ENCODE measurements around the gene PCDHGB3. TPM values are rescaled to one million over a fixed set of nuclear protein-coding genes. Genes with fewer than 3 reads are reported as not detected.

PCDHGB3 gene
- total and polyA plus RNA-seq, 11 donors, result 1.7 to 14.9 (median 8.5) TPM

- Histone ChIP-seq H3K9me3 (peaks cover 0 to 100% (median 72%) of the 10 kb centered on the region in 12 donors), H3K4me3 (peak overlapping the region in 9 of 12 donors; percentile 31 to 45 (median 40)), H3K27me3 (peaks cover 0 to 76% (median 0%) of the 10 kb centered on the region in 9 donors), H3K4me1 (peaks cover 0 to 12% (median 1%) of the 10 kb centered on the region in 12 donors), H3K27ac (no peak overlapping the region), H3K36me3 (peaks cover 0 to 43% (median 0%) of the 10 kb centered on the region in 9 donors)
- TF ChIP-seq POLR2A (IDR thresholded peaks at IDR 0.05), result no peak
- no peak for TF ChIP-seq CTCF (IDR thresholded peaks at IDR 0.05)
- intact Hi-C loops (cut with DNase I), result loop anchor here in 5 of 10 donors (5.0 to 10.0 kb wide), 4 partner anchors 91 to 133 kb away; no protein-coding TSS in a partner anchor
- ATAC-seq, result no peak
- DNase-seq, result no peak
- 28 to 50% (median 38%) methylated on average over 13 of the region's 13 CpGs for WGBS, 4 donors
Observed at GRCh38 chr5:141421489-141421855, 51.4 kb downstream of the PCDHGB3 start.

Other genes with a start within 250 kb of the PCDHGB3 start
Only the 30 nearest of the 37 such genes appear.
- gene PCDHB9, start 183.1 kb upstream of the PCDHGB3 start, total RNA-seq, result 1 to 10 TPM in 4 of 9 donors, under 1 TPM in 5; 0.62 to 1.6 (median 0.99) TPM
- gene PCDHB9, start 183.1 kb upstream of the PCDHGB3 start, polyA plus RNA-seq, result under 1 TPM; 0.30 to 0.35 TPM
- gene PCDHB10, start 177.9 kb upstream of the PCDHGB3 start, total RNA-seq, result 1 to 10 TPM in 4 of 9 donors, under 1 TPM in 5; 0.35 to 1.4 (median 0.91) TPM
- gene PCDHB10, start 177.9 kb upstream of the PCDHGB3 start, polyA plus RNA-seq, result under 1 TPM; 0.28 to 0.34 TPM
- 1 to 10 TPM in 7 of 9 donors, under 1 TPM in 2; 0.61 to 2.8 (median 1.4) TPM for gene PCDHB11, start 170.6 kb upstream of the PCDHGB3 start, total RNA-seq
- under 1 TPM; 0.23 to 0.28 TPM for gene PCDHB11, start 170.6 kb upstream of the PCDHGB3 start, polyA plus RNA-seq
- 1 to 10 TPM in 5 of 9 donors, under 1 TPM in 4; 0.37 to 2.4 (median 1.2) TPM for gene PCDHB12, start 161.5 kb upstream of the PCDHGB3 start, total RNA-seq
- gene PCDHB12, start 161.5 kb upstream of the PCDHGB3 start, polyA plus RNA-seq, result under 1 TPM; 0.27 to 0.58 TPM
- gene PCDHB13, start 156.3 kb upstream of the PCDHGB3 start, total RNA-seq, result 1 to 10 TPM; 2.5 to 5.9 (median 3.6) TPM
- gene PCDHB13, start 156.3 kb upstream of the PCDHGB3 start, polyA plus RNA-seq, result 1 to 10 TPM in 1 of 2 donors, under 1 TPM in 1; 0.99 to 1.5 TPM
- gene PCDHB14, start 146.9 kb upstream of the PCDHGB3 start, total RNA-seq, result 1 to 10 TPM; 2.6 to 6.1 (median 4.3) TPM
- 1 to 10 TPM in 1 of 2 donors, under 1 TPM in 1; 0.91 to 1.7 TPM for gene PCDHB14, start 146.9 kb upstream of the PCDHGB3 start, polyA plus RNA-seq
- 1 to 10 TPM; 3.7 to 7.5 (median 4.5) TPM for gene PCDHB15, start 124.8 kb upstream of the PCDHGB3 start, total RNA-seq
- gene PCDHB15, start 124.8 kb upstream of the PCDHGB3 start, polyA plus RNA-seq, result 1 to 10 TPM; 1.6 to 2.8 TPM
- gene SLC25A2, start 66.2 kb upstream of the PCDHGB3 start, total RNA-seq, result not detected
- gene SLC25A2, start 66.2 kb upstream of the PCDHGB3 start, polyA plus RNA-seq, result not detected
- 100 to 1,000 TPM in 4 of 9 donors, 10 to 100 TPM in 5; 73.9 to 107 (median 99.9) TPM for gene TAF7, start 49.5 kb upstream of the PCDHGB3 start, total RNA-seq
- 100 to 1,000 TPM in 1 of 2 donors, 10 to 100 TPM in 1; 47.2 to 159 TPM for gene TAF7, start 49.5 kb upstream of the PCDHGB3 start, polyA plus RNA-seq
- gene PCDHGA1, start 39.7 kb upstream of the PCDHGB3 start, total RNA-seq, result 1 to 10 TPM; 2.1 to 4.9 (median 3.5) TPM
- 1 to 10 TPM; 1.3 to 1.4 TPM for gene PCDHGA1, start 39.7 kb upstream of the PCDHGB3 start, polyA plus RNA-seq
- 10 to 100 TPM in 6 of 9 donors, 1 to 10 TPM in 3; 5.8 to 15.1 (median 10.7) TPM for gene PCDHGA2, start 31.5 kb upstream of the PCDHGB3 start, total RNA-seq
- gene PCDHGA2, start 31.5 kb upstream of the PCDHGB3 start, polyA plus RNA-seq, result 1 to 10 TPM; 2.7 to 3.6 TPM
- gene PCDHGA3, start 26.4 kb upstream of the PCDHGB3 start, total RNA-seq, result 10 to 100 TPM in 8 of 9 donors, 1 to 10 TPM in 1; 7.6 to 27.2 (median 14.7) TPM
- 1 to 10 TPM; 3.5 to 5.9 TPM for gene PCDHGA3, start 26.4 kb upstream of the PCDHGB3 start, polyA plus RNA-seq
- 10 to 100 TPM in 4 of 9 donors, 1 to 10 TPM in 5; 4.4 to 11.9 (median 8.6) TPM for gene PCDHGB1, start 20.1 kb upstream of the PCDHGB3 start, total RNA-seq
- gene PCDHGB1, start 20.1 kb upstream of the PCDHGB3 start, polyA plus RNA-seq, result 1 to 10 TPM in 1 of 2 donors, under 1 TPM in 1; 0.85 to 5.9 TPM
- gene PCDHGA4, start 15.2 kb upstream of the PCDHGB3 start, total RNA-seq, result 10 to 100 TPM in 5 of 9 donors, 1 to 10 TPM in 4; 5.1 to 13.7 (median 11.0) TPM
- gene PCDHGA4, start 15.2 kb upstream of the PCDHGB3 start, polyA plus RNA-seq, result 1 to 10 TPM; 2.5 to 5.1 TPM
- gene PCDHGB2, start 10.2 kb upstream of the PCDHGB3 start, total RNA-seq, result 10 to 100 TPM in 5 of 9 donors, 1 to 10 TPM in 4; 4.4 to 13.8 (median 10.4) TPM
- gene PCDHGB2, start 10.2 kb upstream of the PCDHGB3 start, polyA plus RNA-seq, result 1 to 10 TPM; 2.1 to 3.9 TPM
- gene PCDHGA5, start 6.1 kb upstream of the PCDHGB3 start, total RNA-seq, result 1 to 10 TPM; 2.9 to 9.6 (median 7.2) TPM
- gene PCDHGA5, start 6.1 kb upstream of the PCDHGB3 start, polyA plus RNA-seq, result 1 to 10 TPM; 1.5 to 4.4 TPM
- 10 to 100 TPM in 1 of 9 donors, 1 to 10 TPM in 8; 3.6 to 10.3 (median 7.7) TPM for gene PCDHGA6, start 3.6 kb downstream of the PCDHGB3 start, total RNA-seq
- 1 to 10 TPM; 2.2 to 6.7 TPM for gene PCDHGA6, start 3.6 kb downstream of the PCDHGB3 start, polyA plus RNA-seq
- gene PCDHGA7, start 12.5 kb downstream of the PCDHGB3 start, total RNA-seq, result 10 to 100 TPM in 2 of 9 donors, 1 to 10 TPM in 7; 4.4 to 14.1 (median 7.6) TPM
- 1 to 10 TPM; 1.4 to 5.1 TPM for gene PCDHGA7, start 12.5 kb downstream of the PCDHGB3 start, polyA plus RNA-seq
- gene PCDHGB4, start 17.5 kb downstream of the PCDHGB3 start, total RNA-seq, result 10 to 100 TPM in 2 of 9 donors, 1 to 10 TPM in 7; 4.5 to 11.9 (median 7.3) TPM
- 1 to 10 TPM; 2.0 to 3.8 TPM for gene PCDHGB4, start 17.5 kb downstream of the PCDHGB3 start, polyA plus RNA-seq
- gene PCDHGA8, start 22.4 kb downstream of the PCDHGB3 start, total RNA-seq, result 10 to 100 TPM in 3 of 9 donors, 1 to 10 TPM in 6; 4.7 to 14.6 (median 8.1) TPM
- 1 to 10 TPM in 1 of 2 donors, under 1 TPM in 1; 0.76 to 3.8 TPM for gene PCDHGA8, start 22.4 kb downstream of the PCDHGB3 start, polyA plus RNA-seq
- 10 to 100 TPM in 3 of 9 donors, 1 to 10 TPM in 6; 5.9 to 15.5 (median 9.9) TPM for gene PCDHGB5, start 27.7 kb downstream of the PCDHGB3 start, total RNA-seq
- gene PCDHGB5, start 27.7 kb downstream of the PCDHGB3 start, polyA plus RNA-seq, result 1 to 10 TPM; 4.4 to 5.1 TPM
- 1 to 10 TPM; 2.3 to 9.6 (median 5.3) TPM for gene PCDHGA9, start 32.5 kb downstream of the PCDHGB3 start, total RNA-seq
- gene PCDHGA9, start 32.5 kb downstream of the PCDHGB3 start, polyA plus RNA-seq, result 1 to 10 TPM; 1.3 to 5.5 TPM
- gene PCDHGB6, start 37.8 kb downstream of the PCDHGB3 start, total RNA-seq, result 10 to 100 TPM in 1 of 9 donors, 1 to 10 TPM in 8; 4.1 to 10.4 (median 6.5) TPM
- gene PCDHGB6, start 37.8 kb downstream of the PCDHGB3 start, polyA plus RNA-seq, result 1 to 10 TPM; 2.3 to 4.5 TPM
- 10 to 100 TPM in 1 of 9 donors, 1 to 10 TPM in 8; 3.3 to 11.3 (median 6.1) TPM for gene PCDHGA10, start 42.7 kb downstream of the PCDHGB3 start, total RNA-seq
- gene PCDHGA10, start 42.7 kb downstream of the PCDHGB3 start, polyA plus RNA-seq, result 1 to 10 TPM; 1.1 to 3.1 TPM
- 10 to 100 TPM in 5 of 9 donors, 1 to 10 TPM in 4; 5.1 to 15.0 (median 11.1) TPM for gene PCDHGB7, start 47.4 kb downstream of the PCDHGB3 start, total RNA-seq
- gene PCDHGB7, start 47.4 kb downstream of the PCDHGB3 start, polyA plus RNA-seq, result 1 to 10 TPM; 3.3 to 4.8 TPM
- 1 to 10 TPM; 2.8 to 9.0 (median 5.3) TPM for gene PCDHGA11, start 50.8 kb downstream of the PCDHGB3 start, total RNA-seq
- 1 to 10 TPM; 1.8 to 5.0 TPM for gene PCDHGA11, start 50.8 kb downstream of the PCDHGB3 start, polyA plus RNA-seq
- 10 to 100 TPM in 1 of 9 donors, 1 to 10 TPM in 8; 3.2 to 15.5 (median 7.3) TPM for gene PCDHGA12, start 60.3 kb downstream of the PCDHGB3 start, total RNA-seq
- gene PCDHGA12, start 60.3 kb downstream of the PCDHGB3 start, polyA plus RNA-seq, result 1 to 10 TPM; 3.2 to 5.0 TPM
- gene PCDHGC3, start 105.7 kb downstream of the PCDHGB3 start, total RNA-seq, result 10 to 100 TPM; 12.3 to 32.5 (median 18.4) TPM
- 10 to 100 TPM; 23.3 to 34.8 TPM for gene PCDHGC3, start 105.7 kb downstream of the PCDHGB3 start, polyA plus RNA-seq
- 10 to 100 TPM in 1 of 9 donors, 1 to 10 TPM in 8; 1.7 to 10.4 (median 2.9) TPM for gene PCDHGC4, start 114.8 kb downstream of the PCDHGB3 start, total RNA-seq
- 1 to 10 TPM in 1 of 2 donors, under 1 TPM in 1; 0.39 to 4.2 TPM for gene PCDHGC4, start 114.8 kb downstream of the PCDHGB3 start, polyA plus RNA-seq
- gene PCDHGC5, start 118.8 kb downstream of the PCDHGB3 start, total RNA-seq, result 1 to 10 TPM; 1.5 to 5.4 (median 3.0) TPM
- gene PCDHGC5, start 118.8 kb downstream of the PCDHGB3 start, polyA plus RNA-seq, result 1 to 10 TPM in 1 of 2 donors, under 1 TPM in 1; 0.72 to 5.4 TPM